Tongue (tissue), 2 donors: Measurements from ENCODE around the gene C1orf87. TPM values are rescaled to one million over a fixed set of nuclear protein-coding genes. Genes with fewer than 3 reads are reported as not detected.
"Not testable (repeated sequence)": the region's sequence is repeated elsewhere in the genome, so short reads cannot be mapped to it uniquely, and the experiment has no call there.

ENCODE experiments used
- DNase-seq: peaks from one replicate; pipeline ENCODE4 v3.0.0-alpha.2; 2015
- total RNA-seq: library from RNA; depleted of rRNA; stranded (reverse); fragments of >200 nt; gene quantifications from one replicate; pipeline ENCODE4 v1.2.3, GENCODE V29; 2014

Gene C1orf87
- total RNA-seq, 1 donor from 2014 or later: 0.51 TPM

DNA sequence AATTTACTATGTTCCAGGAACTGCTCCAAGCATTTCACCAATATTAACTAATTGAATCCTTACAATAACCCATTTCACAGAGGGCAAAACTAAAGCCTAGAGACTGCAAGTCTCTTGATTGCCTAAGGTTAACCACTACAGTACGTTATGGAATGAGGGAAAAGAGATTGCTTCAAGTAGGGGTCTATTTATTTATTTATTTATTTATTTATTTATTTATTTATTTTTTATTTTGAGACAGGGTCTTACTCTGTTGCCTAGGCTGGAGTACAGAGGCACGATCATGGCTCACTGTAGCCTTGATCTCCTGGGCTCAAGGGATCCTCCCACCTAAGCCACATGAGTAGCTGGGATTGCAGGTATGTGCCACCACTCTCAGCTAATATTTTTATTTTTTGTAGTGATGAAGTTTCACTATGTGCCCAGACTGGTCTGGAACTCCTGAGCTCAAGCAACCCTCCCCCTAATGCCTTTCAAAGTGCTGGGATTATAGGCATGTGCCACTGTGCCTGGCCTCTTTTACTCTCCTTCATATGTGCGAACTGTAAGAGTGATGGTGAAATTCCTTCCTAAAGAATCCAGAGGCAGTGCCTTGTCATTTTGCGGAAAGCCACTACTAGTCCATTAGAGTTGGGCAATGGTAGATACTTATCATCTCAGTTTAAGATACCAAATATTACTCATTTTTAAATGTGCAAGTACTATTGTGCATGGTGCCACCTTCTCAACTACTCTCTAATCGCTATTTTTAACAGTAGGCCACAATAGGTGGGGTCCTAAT, 81.3 kb downstream of the C1orf87 start:
- DNase-seq: no peak

DNA sequence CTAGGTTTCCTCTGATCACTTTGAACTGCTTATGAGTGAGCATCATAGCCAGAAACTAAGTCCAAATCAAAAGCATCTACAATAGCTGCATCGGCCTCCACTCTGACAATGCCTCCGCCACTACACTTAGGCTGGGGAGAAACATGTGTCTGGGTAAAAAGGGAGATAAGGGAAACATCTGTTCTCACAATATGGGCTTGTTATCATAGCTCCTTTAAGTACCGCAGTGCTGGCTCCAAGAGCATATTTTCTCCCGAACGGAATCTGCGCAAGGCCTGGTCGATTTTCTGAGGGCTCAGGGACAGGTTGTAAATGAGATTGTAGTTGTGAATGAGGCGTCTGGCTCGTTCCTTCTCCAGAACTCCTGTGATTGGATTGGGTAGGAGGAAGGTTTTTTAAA, 83.1 kb downstream of the C1orf87 start:
- DNase-seq: no peak

DNA sequence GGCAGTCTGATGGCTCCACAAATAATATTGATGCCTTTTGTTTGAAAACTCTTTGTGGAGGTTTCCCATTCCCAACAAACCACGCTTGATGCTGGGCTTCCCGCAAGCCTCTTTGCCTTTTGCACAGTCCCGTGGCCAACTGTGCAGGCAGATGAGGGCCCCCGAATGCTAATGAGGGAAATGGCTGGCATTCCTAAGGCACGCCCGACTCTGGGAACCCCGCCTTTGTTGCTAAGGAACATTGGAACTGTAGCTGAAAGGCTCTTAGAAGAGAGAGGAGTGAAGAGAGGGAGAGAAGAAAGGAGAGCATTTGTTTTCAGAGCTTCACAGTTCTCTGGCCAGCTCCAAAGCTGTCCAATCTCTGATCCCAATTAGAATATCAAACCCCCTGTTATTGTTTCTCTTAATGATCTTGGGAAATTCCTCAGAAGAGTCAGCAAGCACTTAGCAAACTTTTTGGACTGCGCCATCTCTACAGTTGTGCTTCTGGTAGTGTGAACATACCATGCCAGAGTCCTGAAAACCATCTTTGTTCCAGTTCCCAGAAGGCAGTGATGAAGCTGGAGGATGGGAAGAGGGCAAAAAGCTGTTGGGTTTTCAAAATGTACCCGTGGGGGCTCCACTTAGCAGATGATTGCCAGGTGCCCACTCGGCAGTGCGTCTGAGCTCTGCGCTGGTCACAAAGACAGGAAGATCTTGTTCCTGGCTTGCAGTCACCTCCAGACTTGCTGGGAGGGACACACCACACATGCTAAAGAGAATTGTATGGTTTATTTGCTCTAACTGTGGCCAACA, 86.9 kb downstream of the C1orf87 start:
- DNase-seq: peak; percentile 73

GRCh38 chr1:59985911-59986515, 87.6 kb downstream of the C1orf87 start:
- DNase-seq: no peak

- peak; percentile 79 for DNase-seq
Observed at GRCh38 chr1:59979666-59980065, 93.9 kb downstream of the C1orf87 start.

DNA sequence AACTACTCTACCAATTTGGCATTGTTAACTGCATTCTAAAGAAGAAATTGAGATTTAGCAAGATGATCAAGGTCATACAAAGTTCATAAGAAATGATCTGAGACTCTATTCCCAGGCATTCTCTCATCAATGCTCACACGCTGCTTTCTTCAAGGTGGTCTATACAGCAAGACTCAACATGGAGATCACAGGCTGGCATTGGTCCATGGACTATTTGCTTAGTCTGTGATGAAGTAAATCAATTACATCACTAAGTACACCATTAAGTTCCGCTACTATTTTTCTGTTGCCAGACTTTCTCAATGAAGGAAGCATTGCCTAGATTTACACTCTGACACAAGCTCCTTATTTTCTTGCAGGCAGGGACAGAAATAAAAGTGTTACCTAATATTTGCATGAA, 95.1 kb downstream of the C1orf87 start:
- peak; percentile 71 for DNase-seq

GRCh38 chr1:59978026-59978425, 95.5 kb downstream of the C1orf87 start:
- DNase-seq: no peak

DNA sequence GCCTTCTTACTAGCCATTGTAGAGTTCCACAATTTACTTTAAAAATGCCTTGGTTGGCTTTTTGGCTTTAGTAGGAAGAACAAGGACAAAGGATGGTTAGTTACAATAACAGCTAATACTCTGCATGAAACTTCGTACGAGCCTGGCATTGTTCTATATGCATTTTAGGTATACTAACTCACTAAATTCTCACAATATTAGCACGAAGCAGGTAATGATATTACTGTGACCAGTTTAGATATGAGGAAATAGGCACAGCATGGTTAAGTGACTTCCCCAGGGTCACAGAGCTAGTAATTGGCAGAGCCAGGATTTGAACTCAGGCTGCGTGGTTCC, 96.5 kb downstream of the C1orf87 start:
- DNase-seq: no peak

GRCh38 chr1:59976194-59977074, 97.1 kb downstream of the C1orf87 start:
- peak; percentile 87 for DNase-seq

DNA sequence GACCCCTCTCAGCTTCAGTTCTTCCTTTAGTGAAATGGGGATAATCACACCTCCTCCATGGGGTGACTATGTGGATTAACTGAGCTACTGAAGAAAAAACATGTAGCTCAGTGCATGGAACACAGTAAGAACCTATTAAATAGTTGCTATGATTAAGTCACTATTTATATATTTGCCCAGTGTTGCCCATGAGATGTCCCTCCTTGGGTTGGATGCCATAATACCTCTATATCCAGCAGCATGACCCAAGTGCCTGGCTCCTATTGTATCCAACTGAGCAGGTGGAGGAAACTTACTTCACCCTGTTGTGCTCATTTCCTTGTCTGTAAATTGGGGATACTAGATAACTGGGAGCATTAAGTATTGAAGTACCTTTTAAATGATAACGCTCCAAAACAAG, 99.9 kb downstream of the C1orf87 start:
- DNase-seq: no peak

GRCh38 chr1:59972216-59972927, 101.2 kb downstream of the C1orf87 start:
- peak; percentile 91 for DNase-seq

DNA sequence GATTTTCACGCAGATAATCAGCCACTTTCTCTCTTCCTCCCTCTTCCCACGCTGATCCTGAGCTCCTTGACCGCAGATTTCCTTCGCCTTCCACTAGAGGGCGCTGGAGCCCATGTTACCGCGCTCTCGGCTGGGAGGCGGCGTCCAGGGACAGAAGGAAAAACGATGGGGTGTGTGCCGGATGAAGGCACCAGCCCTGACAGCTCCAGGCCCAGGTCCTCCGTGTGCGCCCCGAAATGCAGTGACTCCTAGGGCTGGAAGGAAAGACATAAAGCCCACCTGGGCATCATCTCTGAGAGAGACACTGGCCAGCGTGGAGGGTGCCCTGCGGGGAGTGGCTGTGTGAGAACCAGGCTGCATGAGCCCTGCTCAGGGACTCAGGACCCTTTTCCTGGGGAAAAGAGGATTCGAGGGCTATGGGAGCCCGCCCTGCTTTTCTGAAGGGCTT, 102.1 kb downstream of the C1orf87 start:
- peak; percentile 93 for DNase-seq

- DNase-seq: not testable (repeated sequence)
Observed at GRCh38 chr1:59969542-59970175, 103.9 kb downstream of the C1orf87 start.

GRCh38 chr1:59968746-59969145, 104.8 kb downstream of the C1orf87 start:
- not testable (repeated sequence) for DNase-seq

- DNase-seq: no peak
Observed at GRCh38 chr1:59967780-59968179, 105.8 kb downstream of the C1orf87 start.

DNA sequence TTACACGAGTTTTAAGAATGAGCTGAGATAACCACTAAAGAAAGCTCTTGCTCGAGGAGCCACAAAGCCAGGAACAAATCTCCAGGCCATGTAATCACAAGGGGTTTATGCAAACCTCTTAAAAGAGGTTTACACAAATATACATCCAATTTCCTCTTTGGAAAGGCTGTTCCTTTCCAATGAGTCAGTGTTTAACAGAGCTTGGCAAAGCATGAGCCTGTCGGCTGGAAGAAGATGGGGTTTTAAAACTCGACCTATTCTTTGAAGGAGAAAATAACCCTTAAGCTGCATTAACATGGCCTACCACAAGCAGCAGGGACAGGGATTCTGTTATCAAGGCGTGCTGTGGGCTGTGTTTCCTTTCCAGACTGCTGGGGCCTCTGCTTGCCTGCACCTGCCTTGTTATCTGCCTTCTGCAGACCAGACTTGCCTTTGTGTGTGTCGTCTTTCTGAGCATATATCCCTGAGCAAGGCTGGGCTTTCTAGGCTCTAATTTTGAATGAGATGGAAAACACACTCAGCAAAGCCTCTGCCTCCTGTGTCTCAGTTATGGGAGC, 106.4 kb downstream of the C1orf87 start:
- DNase-seq: peak; percentile 48

DNA sequence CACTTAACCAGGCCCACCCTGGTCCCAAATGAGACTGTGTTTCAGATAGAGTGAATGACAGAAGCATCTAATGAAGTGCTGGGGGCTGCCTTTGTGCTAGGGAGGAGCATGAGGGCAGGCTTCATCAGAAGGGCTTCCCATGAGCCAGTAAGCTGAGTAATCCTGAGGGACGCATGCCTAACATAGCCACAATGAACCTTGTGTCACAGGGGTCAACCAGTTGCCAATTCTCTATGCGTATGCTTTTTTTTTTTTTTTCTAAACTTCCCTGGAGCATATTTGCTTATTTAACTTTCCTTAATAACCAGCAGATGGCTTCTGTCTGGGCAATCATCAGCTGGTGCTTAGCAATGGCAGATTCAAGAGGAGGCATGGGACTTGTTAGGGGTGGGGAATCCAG, 121.5 kb downstream of the C1orf87 start:
- DNase-seq: no peak

GRCh38 chr1:59949648-59950047, 123.9 kb downstream of the C1orf87 start:
- DNase-seq: no peak

DNA sequence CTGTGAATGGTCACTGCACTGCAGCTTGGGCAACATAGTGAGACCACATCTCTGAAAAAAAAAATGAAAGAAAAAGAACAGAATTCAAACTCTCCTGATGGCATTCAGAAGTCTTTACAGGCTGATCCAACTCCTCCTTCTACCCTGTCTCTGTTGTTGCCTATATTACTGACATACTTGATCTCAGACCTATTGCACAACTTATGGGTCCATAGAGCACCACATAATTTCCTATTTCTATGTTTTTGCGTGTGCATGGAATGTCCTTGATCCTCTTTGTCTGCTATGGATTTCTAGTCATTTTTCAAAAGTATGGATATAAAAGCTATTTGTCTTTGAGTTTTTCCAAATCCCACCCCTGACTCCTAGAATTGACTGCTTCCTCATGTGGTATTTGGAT, 124.6 kb downstream of the C1orf87 start:
- no peak for DNase-seq
